LNCaP clone FGC (cell line): Measurements from ENCODE around the gene KIFAP3.
"Not testable (repeated sequence)": the region's sequence is repeated elsewhere in the genome, so short reads cannot be mapped to it uniquely, and the experiment has no call there.

Source experiments
- DNase-seq: peaks from one replicate; pipeline ENCODE4 v3.0.0-alpha.2; 2011; ENCODE audit warnings: low read depth
- H3K4me3 ChIP-seq: 2 replicates; pipeline ENCODE4 v1.5.1; 2011; ENCODE audit warnings: mild to moderate bottlenecking, low read depth, low read length, control low read depth
- TF ChIP-seq, protein P1 (sequence below): IDR thresholded peaks from 2 replicates; pipeline ENCODE4 v1.5.1; 2012; ENCODE audit warnings: mild to moderate bottlenecking; ENCODE audit not compliant: control insufficient read depth, insufficient read depth; ENCODE audit errors: extremely low read depth

Gene KIFAP3

GRCh38 chr1:170095976-170096748 is 21.7 kb upstream of the KIFAP3 start:
- H3K4me3 ChIP-seq = no peak overlapping the region
- no peak for DNase-seq
- TF ChIP-seq, protein P1, sequence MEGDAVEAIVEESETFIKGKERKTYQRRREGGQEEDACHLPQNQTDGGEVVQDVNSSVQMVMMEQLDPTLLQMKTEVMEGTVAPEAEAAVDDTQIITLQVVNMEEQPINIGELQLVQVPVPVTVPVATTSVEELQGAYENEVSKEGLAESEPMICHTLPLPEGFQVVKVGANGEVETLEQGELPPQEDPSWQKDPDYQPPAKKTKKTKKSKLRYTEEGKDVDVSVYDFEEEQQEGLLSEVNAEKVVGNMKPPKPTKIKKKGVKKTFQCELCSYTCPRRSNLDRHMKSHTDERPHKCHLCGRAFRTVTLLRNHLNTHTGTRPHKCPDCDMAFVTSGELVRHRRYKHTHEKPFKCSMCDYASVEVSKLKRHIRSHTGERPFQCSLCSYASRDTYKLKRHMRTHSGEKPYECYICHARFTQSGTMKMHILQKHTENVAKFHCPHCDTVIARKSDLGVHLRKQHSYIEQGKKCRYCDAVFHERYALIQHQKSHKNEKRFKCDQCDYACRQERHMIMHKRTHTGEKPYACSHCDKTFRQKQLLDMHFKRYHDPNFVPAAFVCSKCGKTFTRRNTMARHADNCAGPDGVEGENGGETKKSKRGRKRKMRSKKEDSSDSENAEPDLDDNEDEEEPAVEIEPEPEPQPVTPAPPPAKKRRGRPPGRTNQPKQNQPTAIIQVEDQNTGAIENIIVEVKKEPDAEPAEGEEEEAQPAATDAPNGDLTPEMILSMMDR = no peak

GRCh38 chr1:170094697-170095616 is 20.5 kb upstream of the KIFAP3 start:
- DNase-seq, H3K4me3 ChIP-seq: not testable (repeated sequence)

DNA sequence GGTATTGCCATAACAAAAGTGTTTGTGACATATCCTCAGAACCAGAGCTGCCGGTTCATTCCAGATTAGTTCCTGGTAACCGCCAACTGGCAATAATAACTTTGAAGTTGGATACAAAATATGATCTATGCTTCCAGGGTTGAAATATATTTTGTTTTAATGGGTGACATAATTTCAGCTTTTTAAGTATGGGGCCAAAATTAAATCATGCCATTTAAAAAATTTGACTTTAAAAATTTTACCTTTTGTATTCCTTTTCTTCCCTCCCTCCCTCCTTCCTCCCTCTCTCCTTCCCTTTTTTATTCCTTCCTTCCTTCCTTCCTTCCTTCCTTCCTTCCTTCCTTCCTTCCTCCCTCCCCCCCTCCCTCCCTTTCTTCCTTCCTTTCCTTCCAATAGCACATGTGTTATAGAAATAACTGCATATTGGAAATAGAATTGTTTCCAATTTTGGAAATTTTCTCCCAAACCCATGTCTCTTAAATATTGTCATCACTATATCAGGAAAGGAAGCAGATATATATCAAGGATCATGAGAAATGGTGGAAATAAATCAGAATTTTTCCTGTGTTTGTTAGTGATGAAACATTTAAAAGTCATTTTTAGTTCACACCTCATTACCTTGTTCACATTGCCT is 12.0 kb upstream of the KIFAP3 start:
- H3K4me3 ChIP-seq = no peak overlapping the region
- DNase-seq = no peak
- TF ChIP-seq, protein P1 = no peak

DNA sequence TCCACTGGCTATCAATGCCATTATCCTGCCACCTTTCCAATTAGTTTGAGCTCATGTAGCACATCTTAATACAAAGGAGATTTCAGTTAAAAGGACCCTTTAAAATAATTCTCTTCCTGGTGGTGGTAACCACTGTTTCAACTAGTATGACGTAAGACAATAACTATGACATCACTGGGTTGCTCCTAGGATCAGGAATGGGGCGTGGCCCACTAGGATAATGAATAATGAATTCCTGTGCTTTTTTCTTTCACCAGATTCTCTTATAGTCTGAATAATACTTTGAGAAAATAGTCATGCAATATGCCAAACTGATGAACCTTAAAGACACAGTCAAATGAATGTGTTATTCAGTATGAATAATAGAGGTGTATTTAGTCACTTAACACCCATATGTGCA is 10.6 kb upstream of the KIFAP3 start:
- DNase-seq = no peak
- H3K4me3 ChIP-seq = no peak overlapping the region
- TF ChIP-seq, protein P1 = no peak

GRCh38 chr1:170078610-170079189 is 4.2 kb upstream of the KIFAP3 start:
- TF ChIP-seq, protein P1 = no peak
- DNase-seq = no peak
- no peak overlapping the region for H3K4me3 ChIP-seq

GRCh38 chr1:170077926-170078325 is 3.4 kb upstream of the KIFAP3 start:
- TF ChIP-seq, protein P1 = no peak
- DNase-seq = no peak
- H3K4me3 ChIP-seq = no peak overlapping the region

DNA sequence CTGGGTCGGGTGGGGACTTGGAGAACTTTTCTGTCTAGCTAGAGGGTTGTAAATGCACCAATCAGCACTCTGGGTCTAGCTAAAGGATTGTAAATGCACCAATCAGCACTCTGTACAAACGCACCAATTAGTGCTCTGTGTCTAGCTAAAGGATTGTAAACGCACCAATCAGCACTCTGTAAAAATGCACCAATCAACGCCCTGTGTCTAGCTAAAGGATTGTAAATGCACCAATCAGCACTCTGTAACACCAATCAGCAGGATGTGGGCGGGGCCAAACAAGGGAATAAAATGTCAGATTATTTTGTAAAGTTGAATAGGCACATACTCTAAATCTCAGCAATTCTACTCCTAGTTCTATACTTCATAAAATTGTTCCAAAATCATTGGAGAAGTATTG is 2.5 kb upstream of the KIFAP3 start:
- H3K4me3 ChIP-seq, DNase-seq: not testable (repeated sequence)
